ENCODE data around the gene SH3GL2.

- TF ChIP-seq EZH2 (IDR thresholded peaks at IDR 0.05; ENCODE audit: insufficient read depth, poor library complexity, severe bottlenecking) (no peak), EZH2phosphoT487 (IDR thresholded peaks at IDR 0.05; ENCODE audit: insufficient read depth, low read depth) (no peak)
Observed at GRCh38 chr9:17555362-17556054, 23.4 kb upstream of the SH3GL2 start.

All from GM23248 (cell line).